Liver (tissue), 9 donors: ENCODE results near the gene CNIH2. TPM values are rescaled to one million over a fixed set of nuclear protein-coding genes. Genes with fewer than 3 reads are reported as not detected.

ENCODE experiments used
- DNase-seq: peaks from one replicate; pipeline ENCODE4 v3.0.0-alpha.2; 2017; ENCODE audit warnings: low spot score
- H3K27ac ChIP-seq, 2 donors: one replicate each; pipeline ENCODE4 v1.7.0; 2013; ENCODE audit warnings: inconsistent platforms in 2 of 2, low read length in 2 of 2, control low read depth in 1 of 2, low read depth in 1 of 2, mild to moderate bottlenecking in 1 of 2
- H3K27me3 ChIP-seq, 4 donors: one replicate each; pipeline versions ENCODE4 v1.6.1 to v1.7.0; 2013; ENCODE audit warnings: low read length in 3 of 4, inconsistent platforms in 1 of 4, mild to moderate bottlenecking in 1 of 4, moderate library complexity in 1 of 4; ENCODE audit not compliant: control insufficient read depth in 4 of 4, insufficient read depth in 4 of 4
- H3K36me3 ChIP-seq, 4 donors: one replicate each; pipeline versions ENCODE4 v1.6.1 to v1.7.0; 2013; ENCODE audit warnings: low read length in 3 of 4, mild to moderate bottlenecking in 3 of 4, low read depth in 1 of 4, moderate library complexity in 1 of 4; ENCODE audit not compliant: control insufficient read depth in 4 of 4, insufficient read depth in 3 of 4
- H3K4me1 ChIP-seq, 4 donors: one replicate each; pipeline versions ENCODE4 v1.6.1 to v1.7.0; 2013; ENCODE audit warnings: low read length in 3 of 4, mild to moderate bottlenecking in 3 of 4, moderate library complexity in 1 of 4; ENCODE audit not compliant: control insufficient read depth in 4 of 4, insufficient read depth in 4 of 4
- H3K4me3 ChIP-seq, 3 donors: one replicate each; pipeline versions ENCODE4 v1.6.1 to v1.7.0; 2013; ENCODE audit warnings: low read length in 3 of 3, control low read depth in 1 of 3, low read depth in 1 of 3, mild to moderate bottlenecking in 1 of 3
- H3K9ac ChIP-seq, 2 donors: one replicate each; pipeline ENCODE4 v1.7.0; 2013; ENCODE audit warnings: low read length in 2 of 2, mild to moderate bottlenecking in 2 of 2, moderate library complexity in 2 of 2, control low read depth in 1 of 2, low read depth in 1 of 2
- H3K9me3 ChIP-seq, 4 donors: one replicate each; pipeline versions ENCODE4 v1.6.1 to v1.7.0; 2013; ENCODE audit warnings: low read length in 3 of 4; ENCODE audit not compliant: control insufficient read depth in 4 of 4
- EGR1 ChIP-seq, 2 donors: IDR thresholded peaks; 2 replicates each; pipeline ENCODE4 v1.6.1; 2016 to 2018; ENCODE audit warnings: antibody characterized with exemption in 2 of 2, low read depth in 2 of 2
- FOXA1 ChIP-seq: IDR thresholded peaks from 2 replicates; pipeline ENCODE4 v1.6.1; 2016; ENCODE audit warnings: antibody characterized with exemption
- GABPA ChIP-seq, 2 donors: IDR thresholded peaks in 1 of 2; conservative IDR thresholded peaks in 1 of 2; 2 replicates each; pipeline ENCODE4 v1.6.1; 2016; ENCODE audit warnings: antibody characterized with exemption in 2 of 2, mild to moderate bottlenecking in 1 of 2, moderate library complexity in 1 of 2
- HNF4A ChIP-seq, 2 donors: conservative IDR thresholded peaks; 2 replicates each; pipeline ENCODE4 v1.6.1; 2016; ENCODE audit warnings: antibody characterized with exemption in 2 of 2, mild to moderate bottlenecking in 2 of 2
- HNF4G ChIP-seq: IDR thresholded peaks from 2 replicates; pipeline ENCODE4 v1.6.1; 2016; ENCODE audit warnings: antibody characterized with exemption
- JUND ChIP-seq, 2 donors: IDR thresholded peaks; 2 replicates each; pipeline ENCODE4 v1.6.1; 2016; ENCODE audit warnings: antibody characterized with exemption in 2 of 2
- NR2F2 ChIP-seq: IDR thresholded peaks from 2 replicates; pipeline ENCODE4 v1.6.1; 2016; ENCODE audit warnings: antibody characterized with exemption
- RAD21 ChIP-seq, 2 donors: IDR thresholded peaks; 2 replicates each; pipeline ENCODE4 v1.6.1; 2016; ENCODE audit warnings: antibody characterized with exemption in 2 of 2, mild to moderate bottlenecking in 2 of 2
- REST ChIP-seq: IDR thresholded peaks from 2 replicates; pipeline ENCODE4 v1.6.1; 2016; ENCODE audit warnings: antibody characterized with exemption, mild to moderate bottlenecking
- RXRA ChIP-seq, 2 donors: IDR thresholded peaks; 2 replicates each; pipeline ENCODE4 v1.6.1; 2017 to 2018; ENCODE audit warnings: antibody characterized with exemption in 2 of 2, mild to moderate bottlenecking in 1 of 2
- SP1 ChIP-seq: IDR thresholded peaks from 2 replicates; pipeline ENCODE4 v1.6.1; 2018; ENCODE audit warnings: antibody characterized with exemption, mild to moderate bottlenecking
- TAF1 ChIP-seq: conservative IDR thresholded peaks from 2 replicates; pipeline ENCODE4 v1.6.1; 2016; ENCODE audit warnings: antibody characterized with exemption, mild to moderate bottlenecking
- YY1 ChIP-seq: IDR thresholded peaks from 2 replicates; pipeline ENCODE4 v1.6.1; 2016; ENCODE audit warnings: antibody characterized with exemption, mild to moderate bottlenecking
- WGBS: extraction: QIAGEN DNeasy Blood & Tissue Kit; methylation state at CpG from one replicate; pipeline ENCODE4 v1.1.7; 2013; 5-methylcytosine and 5-hydroxymethylcytosine counted together
- polyA plus RNA-seq, 2 donors: library from polyadenylated mRNA; stranded (reverse) in 1 of 2; unstranded in 1 of 2; fragments of 200-250 nt in 1 of 2; fragments of >200 nt in 1 of 2; fragmentation: Nextera tagmentation in 1 of 2; extraction: Ambion mirVana in 1 of 2; gene quantifications; one replicate each; pipeline versions ENCODE4 v1.2.1 to v1.2.3, GENCODE V29; 2013 to 2015
- total RNA-seq, 2 donors: library from RNA; depleted of rRNA; stranded (reverse); fragments of >200 nt; gene quantifications; one replicate each; pipeline ENCODE4 v1.2.3, GENCODE V29; 2014
- TF ChIP-seq, protein P1 (sequence below): fragments of 150-350 bp; IDR thresholded peaks from 2 replicates; pipeline ENCODE4 v1.5.1; 2017; ENCODE audit warnings: improper control_type of control experiment, low read depth, low read length; ENCODE audit not compliant: missing input control
- TF ChIP-seq, protein P2 (sequence below): IDR thresholded peaks from 2 replicates; pipeline ENCODE4 v1.6.1; 2016; ENCODE audit warnings: antibody characterized with exemption
- donor health status: healthy.
- donor health status: healthy.
- donor health status: healthy.
- donor health status: healthy.
- donor health status: healthy.

CNIH2 gene
- total and polyA plus RNA-seq, 4 donors = 0.07 TPM; not detected in 3

GRCh38 chr11:66228521-66228920 lies 49.5 kb upstream of the CNIH2 start (continued):
- TF ChIP-seq, protein P1, sequence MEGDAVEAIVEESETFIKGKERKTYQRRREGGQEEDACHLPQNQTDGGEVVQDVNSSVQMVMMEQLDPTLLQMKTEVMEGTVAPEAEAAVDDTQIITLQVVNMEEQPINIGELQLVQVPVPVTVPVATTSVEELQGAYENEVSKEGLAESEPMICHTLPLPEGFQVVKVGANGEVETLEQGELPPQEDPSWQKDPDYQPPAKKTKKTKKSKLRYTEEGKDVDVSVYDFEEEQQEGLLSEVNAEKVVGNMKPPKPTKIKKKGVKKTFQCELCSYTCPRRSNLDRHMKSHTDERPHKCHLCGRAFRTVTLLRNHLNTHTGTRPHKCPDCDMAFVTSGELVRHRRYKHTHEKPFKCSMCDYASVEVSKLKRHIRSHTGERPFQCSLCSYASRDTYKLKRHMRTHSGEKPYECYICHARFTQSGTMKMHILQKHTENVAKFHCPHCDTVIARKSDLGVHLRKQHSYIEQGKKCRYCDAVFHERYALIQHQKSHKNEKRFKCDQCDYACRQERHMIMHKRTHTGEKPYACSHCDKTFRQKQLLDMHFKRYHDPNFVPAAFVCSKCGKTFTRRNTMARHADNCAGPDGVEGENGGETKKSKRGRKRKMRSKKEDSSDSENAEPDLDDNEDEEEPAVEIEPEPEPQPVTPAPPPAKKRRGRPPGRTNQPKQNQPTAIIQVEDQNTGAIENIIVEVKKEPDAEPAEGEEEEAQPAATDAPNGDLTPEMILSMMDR = no peak
- TF ChIP-seq YY1 = no peak

DNA sequence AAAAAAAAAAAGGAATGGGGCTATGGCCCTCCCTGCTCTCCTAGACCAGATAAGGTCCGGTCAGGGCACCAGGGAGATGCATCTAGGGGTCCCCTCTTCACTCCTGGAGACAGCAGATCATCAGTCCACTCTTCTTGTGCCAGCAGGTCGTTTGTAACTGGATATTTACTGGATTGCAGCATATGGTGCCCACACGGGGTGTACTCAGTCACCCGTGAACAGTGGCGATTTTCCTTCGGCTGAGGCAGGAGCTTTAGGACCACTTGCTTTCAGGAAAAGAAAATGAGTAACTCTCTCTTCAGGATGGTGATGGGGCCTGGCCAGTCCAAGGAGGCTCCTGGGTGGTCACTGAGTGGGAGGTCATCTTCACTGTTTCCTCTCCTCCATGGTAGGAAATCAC lies 47.8 kb upstream of the CNIH2 start:
- H3K9ac ChIP-seq = no peak overlapping the region
- 89% methylated on average over 6 of the region's 6 CpGs for WGBS
- H3K4me1 ChIP-seq = no peaks in the 10 kb centered on the region
- no peak overlapping the region for H3K27ac ChIP-seq
- H3K27me3 ChIP-seq = no peaks in the 10 kb centered on the region
- H3K9me3 ChIP-seq = no peaks in the 10 kb centered on the region
- no peak for DNase-seq
- H3K4me3 ChIP-seq = no peak overlapping the region
- peaks cover 3 to 20% (median 13%) of the 10 kb centered on the region in 4 donors for H3K36me3 ChIP-seq
- TF ChIP-seq RXRA (IDR thresholded peaks at IDR 0.05) = no peak
- TF ChIP-seq FOXA1 = no peak
- no peak for TF ChIP-seq GABPA (IDR thresholded peaks at IDR 0.05 in 1 of 2, conservative IDR thresholded peaks at IDR 0.05 in 1 of 2)
- no peak for TF ChIP-seq REST
- no peak for TF ChIP-seq RAD21 (IDR thresholded peaks at IDR 0.05)
- TF ChIP-seq HNF4A (conservative IDR thresholded peaks at IDR 0.05) = no peak
- TF ChIP-seq JUND (IDR thresholded peaks at IDR 0.05) = no peak
- no peak for TF ChIP-seq SP1
- no peak for TF ChIP-seq HNF4G
- TF ChIP-seq, protein P1 = no peak
- no peak for TF ChIP-seq YY1
- no peak for TF ChIP-seq NR2F2
- no peak for TF ChIP-seq TAF1
- TF ChIP-seq, protein P2, sequence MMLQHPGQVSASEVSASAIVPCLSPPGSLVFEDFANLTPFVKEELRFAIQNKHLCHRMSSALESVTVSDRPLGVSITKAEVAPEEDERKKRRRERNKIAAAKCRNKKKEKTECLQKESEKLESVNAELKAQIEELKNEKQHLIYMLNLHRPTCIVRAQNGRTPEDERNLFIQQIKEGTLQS = no peak
- no peak for TF ChIP-seq EGR1 (IDR thresholded peaks at IDR 0.05; ENCODE audit: low read depth in 2 of 2)
